Esophagus squamous epithelium (tissue), 4 donors: ENCODE results near the gene ITGAX. TPM values are rescaled to one million over a fixed set of nuclear protein-coding genes. Genes with fewer than 3 reads are reported as not detected.

Experiments
- total RNA-seq, 4 donors: library from RNA; depleted of rRNA; stranded (reverse); fragments of >200 nt; gene quantifications; one replicate each; pipeline ENCODE4 v1.1.0, GENCODE V29; 2016

ITGAX gene
- total RNA-seq, 4 donors from 2014 or later, result 0.82 to 4.5 (median 1.8) TPM

Other genes with a start within 250 kb of the ITGAX start
- 10 to 100 TPM; 26.6 to 39.8 (median 33.5) TPM for gene BCKDK, start 246.8 kb upstream of the ITGAX start, total RNA-seq
- gene KAT8, start 237.5 kb upstream of the ITGAX start, total RNA-seq, result 10 to 100 TPM; 25.7 to 57.2 (median 30.4) TPM
- gene PRSS8, start 219.4 kb upstream of the ITGAX start, total RNA-seq, result 100 to 1,000 TPM in 1 of 4 donors, 10 to 100 TPM in 3; 39.2 to 121 (median 49.2) TPM
- 1 to 10 TPM in 2 of 4 donors, under 1 TPM in 2; 0.38 to 4.2 (median 1.9) TPM for gene PRSS36, start 205.1 kb upstream of the ITGAX start, total RNA-seq
- gene FUS, start 175.0 kb upstream of the ITGAX start, total RNA-seq, result 10 to 100 TPM; 30.2 to 97.8 (median 55.1) TPM
- 10 to 100 TPM; 53.0 to 70.7 (median 63.9) TPM for gene PYCARD, start 152.4 kb upstream of the ITGAX start, total RNA-seq
- gene TRIM72, start 141.1 kb upstream of the ITGAX start, total RNA-seq, result not detected
- gene PYDC1, start 138.0 kb upstream of the ITGAX start, total RNA-seq, result not detected
- 10 to 100 TPM in 1 of 4 donors, 1 to 10 TPM in 1, under 1 TPM in 2; 0.19 to 20.2 (median 3.1) TPM for gene ITGAM, start 95.2 kb upstream of the ITGAX start, total RNA-seq
- under 1 TPM in 1 of 4 donors, not detected in 3; 0.19 TPM for gene ITGAD, start 38.2 kb downstream of the ITGAX start, total RNA-seq
- gene COX6A2, start 73.2 kb downstream of the ITGAX start, total RNA-seq, result not detected
- gene ZNF843, start 87.6 kb downstream of the ITGAX start, total RNA-seq, result 1 to 10 TPM in 1 of 4 donors, under 1 TPM in 3; 0.31 to 1.2 (median 0.95) TPM
- 10 to 100 TPM in 1 of 4 donors, 1 to 10 TPM in 3; 5.9 to 14.8 (median 9.7) TPM for gene ARMC5, start 104.3 kb downstream of the ITGAX start, total RNA-seq
- gene TGFB1I1, start 117.0 kb downstream of the ITGAX start, total RNA-seq, result 10 to 100 TPM in 2 of 4 donors, 1 to 10 TPM in 2; 7.5 to 70.6 (median 11.1) TPM
- not detected for gene SLC5A2, start 127.9 kb downstream of the ITGAX start, total RNA-seq
- 10 to 100 TPM; 33.7 to 52.3 (median 39.1) TPM for gene RUSF1, start 153.2 kb downstream of the ITGAX start, total RNA-seq
- not detected for gene AHSP, start 172.7 kb downstream of the ITGAX start, total RNA-seq